Measurements from ENCODE around the gene PRAC1.

PRAC1 gene

DNA sequence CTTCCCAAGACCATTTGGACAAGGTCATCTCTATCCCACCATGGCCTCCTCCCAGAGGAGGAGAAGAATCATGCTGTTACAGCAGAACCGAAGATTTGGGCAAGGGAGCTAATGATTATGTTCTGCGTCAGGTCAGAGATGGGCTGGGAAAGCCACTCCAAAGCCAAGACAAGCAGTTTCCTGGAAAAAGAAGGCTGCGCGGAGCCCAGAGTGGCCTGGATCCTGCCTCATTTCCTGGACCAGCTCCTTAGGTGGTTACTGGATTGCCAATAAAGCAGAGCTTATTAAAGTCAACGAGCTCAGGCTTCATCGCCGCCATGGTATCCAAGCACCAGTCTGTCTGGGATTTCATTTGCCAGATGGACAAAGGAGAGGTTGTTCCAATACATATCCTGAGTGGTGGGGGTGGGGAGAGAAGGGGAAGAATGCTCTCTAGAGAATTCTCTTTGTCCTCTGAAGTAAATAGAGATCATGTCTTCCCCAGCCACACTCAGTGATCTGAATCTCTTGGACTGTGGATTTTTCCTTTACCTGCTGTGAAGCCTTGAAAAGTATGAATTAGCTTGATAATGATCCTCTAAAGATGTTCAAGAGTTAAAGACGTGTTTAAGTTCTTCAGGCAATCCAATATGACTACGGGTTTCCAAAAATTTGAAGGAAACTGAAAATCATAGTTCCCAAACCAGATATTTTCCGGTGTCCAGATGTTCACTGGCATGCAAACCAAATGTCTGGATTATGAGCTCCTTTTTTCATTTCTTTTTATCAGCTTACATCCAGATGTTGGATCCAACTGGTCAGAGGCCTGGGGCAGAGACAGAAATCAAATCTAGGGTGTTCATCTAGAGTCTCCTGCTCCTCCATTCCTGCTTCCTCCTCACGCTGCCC is 17.7 kb downstream of the PRAC1 start:
- DNase-seq (ENCODE audit: low read depth): no peak

DNA sequence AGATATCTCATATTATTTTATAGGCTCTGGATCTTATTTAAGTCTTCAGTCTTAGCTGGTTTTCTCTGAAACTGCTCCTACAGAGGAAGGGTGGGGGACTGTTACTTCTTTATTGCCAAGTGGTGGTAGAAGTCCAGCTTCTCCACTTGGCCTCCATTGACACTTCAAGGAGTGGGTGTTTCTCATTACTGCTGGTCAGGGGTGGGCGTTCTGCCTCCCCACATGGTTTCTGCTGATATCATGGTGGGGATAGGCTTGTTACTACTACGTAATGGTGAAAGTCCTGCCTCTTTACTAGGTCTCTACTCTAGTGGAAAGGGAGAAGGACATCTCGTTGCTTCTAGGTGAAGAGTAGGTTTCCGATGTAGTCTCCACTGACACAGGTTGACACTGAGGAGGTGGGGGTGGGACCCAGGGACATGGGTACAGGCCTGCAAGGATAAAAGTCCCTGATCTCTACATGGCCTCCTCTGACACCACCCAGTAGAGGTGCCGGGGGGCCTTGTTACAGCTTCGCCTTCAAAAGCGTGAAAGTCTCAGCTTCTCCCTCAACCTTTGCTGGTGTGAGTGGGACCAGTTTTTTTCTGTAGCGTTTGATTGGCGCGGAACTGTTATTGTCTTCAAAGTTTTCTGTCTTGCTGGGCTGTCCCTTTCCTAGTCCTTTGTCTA is 20.3 kb downstream of the PRAC1 start:
- DNase-seq (ENCODE audit: low read depth): no peak

DNA sequence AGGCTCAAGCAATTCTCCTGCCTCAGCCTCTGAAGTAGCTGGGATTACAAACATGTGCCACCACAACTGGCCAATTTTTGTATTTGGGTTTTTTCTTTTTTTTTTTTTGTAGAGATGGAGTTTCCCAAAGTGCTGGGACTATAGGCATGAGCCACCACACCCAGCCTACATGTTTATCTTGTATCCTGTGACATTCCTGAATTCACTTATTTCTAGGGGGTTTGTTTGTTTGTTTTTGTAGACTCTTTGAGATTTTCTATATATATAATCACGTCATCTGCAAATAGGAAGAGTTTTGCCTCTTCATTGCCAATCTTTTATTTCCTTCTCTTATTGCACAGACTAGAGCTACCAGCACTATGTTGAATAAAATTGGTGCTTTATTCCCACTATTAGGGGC is 29.1 kb downstream of the PRAC1 start:
- no peak for DNase-seq (ENCODE audit: low read depth)

DNA sequence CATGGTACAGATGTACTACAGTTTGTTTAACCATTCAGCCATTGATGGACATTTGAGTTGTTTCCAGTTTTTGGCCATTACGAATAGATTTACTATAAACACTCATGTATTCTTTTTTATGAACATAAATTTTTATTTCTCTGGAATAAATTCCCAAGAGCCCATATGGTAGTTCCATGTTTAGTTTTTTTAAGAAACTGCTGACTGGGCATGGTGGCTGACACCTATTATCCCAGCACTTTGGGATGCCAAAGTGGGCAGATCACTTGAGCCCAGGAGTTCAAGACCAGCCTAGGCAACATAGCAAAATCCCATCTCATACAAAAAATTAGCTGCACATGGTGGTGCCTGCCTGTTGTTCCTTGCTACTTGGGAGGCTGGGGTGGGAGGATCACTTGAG is 30.3 kb downstream of the PRAC1 start:
- DNase-seq (ENCODE audit: low read depth): no peak

DNA sequence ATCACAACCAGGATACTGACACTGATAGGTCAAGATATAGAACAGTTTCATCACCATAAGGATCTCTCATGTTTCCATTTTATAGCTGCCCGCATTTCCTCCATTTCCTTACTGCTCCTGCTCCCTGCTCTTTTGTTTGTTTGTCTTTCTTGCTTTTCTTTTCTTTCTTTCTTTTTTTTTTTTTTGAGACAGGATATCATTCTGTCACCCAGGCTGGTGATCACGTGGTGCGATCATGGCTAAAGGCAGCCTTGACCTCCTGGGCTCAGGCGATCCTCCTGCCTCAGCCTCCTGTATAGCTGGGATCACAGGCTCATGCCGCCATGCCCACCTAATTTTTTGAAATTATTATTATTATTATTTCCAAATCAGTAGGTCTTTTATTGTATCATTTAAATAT is 31.7 kb downstream of the PRAC1 start:
- DNase-seq (ENCODE audit: low read depth): no peak

DNA sequence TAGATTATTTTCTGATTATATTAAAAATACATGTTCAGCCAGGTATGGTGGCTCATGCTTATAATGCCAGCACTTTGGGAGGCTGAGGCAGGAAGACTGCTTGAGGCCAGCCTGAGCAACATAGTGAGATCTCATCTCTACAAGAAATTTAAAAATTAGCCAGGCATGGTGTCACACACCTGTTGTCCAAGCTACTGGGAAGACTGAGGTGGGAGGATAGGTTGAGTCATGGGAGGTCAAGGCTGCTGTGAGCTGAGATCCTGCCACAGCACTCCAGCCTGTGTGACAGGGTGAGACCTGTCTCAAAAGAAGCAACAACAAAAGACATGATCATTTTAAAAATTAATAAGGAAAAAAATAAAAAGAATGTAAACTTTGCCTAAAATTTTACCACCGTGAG is 40.7 kb downstream of the PRAC1 start:
- no peak for DNase-seq (ENCODE audit: low read depth)

DNA sequence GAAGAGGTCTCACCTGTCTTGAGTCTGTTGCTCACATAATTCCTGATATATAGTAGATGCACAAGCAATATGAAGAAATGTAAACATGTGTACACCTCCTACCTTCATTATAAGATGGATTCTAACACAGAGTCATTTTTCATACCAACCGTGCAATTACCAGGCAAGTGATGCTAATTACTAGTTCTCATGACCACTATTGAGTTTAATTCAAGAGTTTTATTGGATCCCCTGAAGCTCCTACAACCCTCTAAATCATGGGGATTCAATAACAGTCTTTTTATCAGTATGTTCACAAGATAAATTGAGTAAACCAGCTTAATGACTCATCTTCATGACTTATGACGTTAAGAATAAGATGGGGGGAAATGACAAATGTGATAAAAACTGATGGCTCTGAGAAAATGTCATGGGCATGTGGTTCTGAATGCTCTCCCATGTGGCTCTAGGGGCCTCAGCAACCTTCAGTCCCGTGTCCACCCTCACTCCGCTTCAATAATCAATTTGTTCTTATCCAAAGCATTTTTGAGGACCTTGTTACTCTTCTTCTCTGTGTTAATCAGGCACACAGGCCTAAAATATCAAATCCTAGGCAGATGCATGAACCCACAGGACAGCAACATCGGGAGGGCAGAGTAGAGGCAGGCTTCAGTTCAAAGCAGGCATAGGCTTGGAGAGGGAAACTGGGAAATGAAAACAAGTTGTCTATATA is 42.8 kb downstream of the PRAC1 start:
- DNase-seq (ENCODE audit: low read depth): no peak

DNA sequence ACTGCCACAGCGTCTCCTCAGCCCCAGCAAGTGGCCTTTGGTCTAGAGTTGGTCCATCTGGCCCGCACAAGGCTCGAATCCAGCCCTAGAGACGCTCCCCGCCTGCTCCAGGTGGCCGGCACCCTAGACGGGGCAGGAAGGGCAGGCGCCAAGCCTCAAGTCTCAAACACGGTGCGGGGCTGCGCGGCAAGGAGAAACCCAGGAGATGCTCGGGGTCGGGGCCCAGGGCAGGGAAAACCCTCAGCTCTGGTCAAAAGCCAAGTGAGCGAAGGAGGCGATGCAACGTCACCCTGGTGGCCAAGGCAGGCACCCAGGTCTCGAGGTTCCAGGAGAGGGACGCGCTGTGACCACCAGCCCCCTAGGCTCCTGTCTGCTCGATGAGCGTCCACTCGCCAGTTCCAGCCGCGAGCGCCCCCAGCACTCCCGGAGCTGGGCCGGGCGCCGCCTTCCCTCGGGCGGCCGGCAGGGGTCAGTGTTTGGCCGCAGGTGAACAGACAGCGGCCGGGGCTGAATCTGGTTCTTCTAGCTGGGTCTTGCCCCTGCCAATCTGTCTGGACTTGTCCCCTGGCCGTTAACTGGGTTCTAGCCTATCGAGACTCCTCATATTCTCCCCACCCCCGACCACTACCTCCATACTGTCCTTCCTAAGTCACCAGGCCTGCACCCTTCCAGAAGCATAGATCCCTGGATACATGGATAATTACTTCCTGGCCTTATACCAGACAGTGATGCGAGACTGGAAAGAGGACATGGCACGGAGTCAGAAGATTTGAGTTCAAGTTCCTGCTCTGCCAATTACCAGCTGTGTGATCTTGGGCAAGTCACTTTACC is 44.0 kb downstream of the PRAC1 start:
- peak; percentile 50 for DNase-seq (ENCODE audit: low read depth)

DNA sequence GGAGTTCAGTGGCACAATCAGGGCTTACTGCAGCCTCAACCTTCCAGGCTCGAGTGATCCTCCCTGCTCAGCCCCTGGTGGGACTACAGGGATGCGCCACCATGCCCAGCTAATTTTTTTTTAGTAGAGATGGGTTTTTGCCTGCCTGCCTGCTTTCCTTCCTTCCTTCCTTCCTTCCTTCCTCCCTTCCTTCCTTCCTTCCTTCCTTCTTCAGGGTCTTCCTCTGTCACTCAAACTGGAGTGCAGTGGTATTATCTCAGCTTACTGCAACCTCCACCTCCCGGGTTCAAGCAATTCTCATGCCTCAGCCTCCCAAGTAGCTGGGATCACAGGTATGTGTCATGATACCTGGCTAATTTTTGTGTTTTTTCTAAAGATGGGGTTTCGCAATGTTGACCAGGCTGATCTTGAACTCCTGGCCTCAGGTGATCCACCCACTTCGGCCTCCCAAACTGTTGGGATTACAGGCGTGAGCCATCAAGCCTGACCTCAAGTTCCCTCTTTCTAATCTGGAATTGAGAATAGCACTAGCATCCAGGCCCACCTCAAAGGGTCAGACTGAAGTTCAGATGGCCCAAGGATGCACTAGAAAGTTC is 45.3 kb downstream of the PRAC1 start:
- DNase-seq (ENCODE audit: low read depth): no peak

DNA sequence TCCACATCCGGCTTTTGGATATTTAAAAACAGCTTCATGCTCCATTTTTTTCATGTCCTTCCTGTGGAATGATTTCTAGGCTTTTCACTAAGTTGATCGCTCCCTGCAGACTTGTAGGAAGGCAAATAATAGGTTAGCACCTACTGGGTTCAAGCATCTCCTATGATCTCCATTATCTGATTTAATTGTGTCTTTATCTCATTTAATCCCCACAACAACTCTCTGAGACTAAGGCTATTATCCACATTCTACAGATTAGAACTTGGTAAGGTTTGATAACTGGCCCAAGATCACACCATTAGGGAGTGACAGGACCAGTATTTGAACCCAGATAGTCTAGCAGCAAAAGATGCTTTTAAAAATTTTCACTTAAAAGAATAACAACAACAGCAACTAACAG is 50.0 kb downstream of the PRAC1 start:
- no peak for DNase-seq (ENCODE audit: low read depth)

All from stimulated activated CD4-positive, alpha-beta T cell treated with anti-CD3 and anti-CD28 coated beads, Interleukin-2, amount 100 ng/mL, for 4 hours (primary cell).